Stimulated activated CD4-positive, alpha-beta T cell treated with anti-CD3 and anti-CD28 coated beads, Interleukin-4, amount 100 ng/mL, for 24 hours (primary cell): ENCODE data around the gene TBC1D22A.

Experiments used
- DNase-seq: peaks from one replicate; pipeline ENCODE4 v3.0.0-alpha.2; 2020

Gene TBC1D22A

GRCh38 chr22:47199261-47199978 lies 437.0 kb downstream of the TBC1D22A start:
- peak; percentile 1 for DNase-seq

DNA sequence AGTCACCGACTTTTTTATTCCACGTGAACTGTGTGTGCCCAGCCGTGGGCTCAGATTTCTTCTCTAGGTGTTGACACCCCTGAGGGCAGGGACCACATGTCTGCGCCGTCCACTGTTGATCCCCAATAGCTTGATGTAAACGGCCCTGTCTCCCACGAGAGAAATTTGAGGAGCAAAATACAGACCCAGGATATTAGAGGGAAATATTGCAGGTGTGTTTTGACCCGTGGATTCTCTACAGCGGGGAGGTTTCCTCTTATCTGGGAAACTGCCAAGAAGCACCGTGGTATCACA lies 437.5 kb downstream of the TBC1D22A start:
- DNase-seq: peak; percentile 0

GRCh38 chr22:47200273-47201051 lies 438.0 kb downstream of the TBC1D22A start:
- peak; percentile 2 for DNase-seq

- DNase-seq: peak; percentile 2
Observed at GRCh38 chr22:47201186-47201995, 438.9 kb downstream of the TBC1D22A start.

DNA sequence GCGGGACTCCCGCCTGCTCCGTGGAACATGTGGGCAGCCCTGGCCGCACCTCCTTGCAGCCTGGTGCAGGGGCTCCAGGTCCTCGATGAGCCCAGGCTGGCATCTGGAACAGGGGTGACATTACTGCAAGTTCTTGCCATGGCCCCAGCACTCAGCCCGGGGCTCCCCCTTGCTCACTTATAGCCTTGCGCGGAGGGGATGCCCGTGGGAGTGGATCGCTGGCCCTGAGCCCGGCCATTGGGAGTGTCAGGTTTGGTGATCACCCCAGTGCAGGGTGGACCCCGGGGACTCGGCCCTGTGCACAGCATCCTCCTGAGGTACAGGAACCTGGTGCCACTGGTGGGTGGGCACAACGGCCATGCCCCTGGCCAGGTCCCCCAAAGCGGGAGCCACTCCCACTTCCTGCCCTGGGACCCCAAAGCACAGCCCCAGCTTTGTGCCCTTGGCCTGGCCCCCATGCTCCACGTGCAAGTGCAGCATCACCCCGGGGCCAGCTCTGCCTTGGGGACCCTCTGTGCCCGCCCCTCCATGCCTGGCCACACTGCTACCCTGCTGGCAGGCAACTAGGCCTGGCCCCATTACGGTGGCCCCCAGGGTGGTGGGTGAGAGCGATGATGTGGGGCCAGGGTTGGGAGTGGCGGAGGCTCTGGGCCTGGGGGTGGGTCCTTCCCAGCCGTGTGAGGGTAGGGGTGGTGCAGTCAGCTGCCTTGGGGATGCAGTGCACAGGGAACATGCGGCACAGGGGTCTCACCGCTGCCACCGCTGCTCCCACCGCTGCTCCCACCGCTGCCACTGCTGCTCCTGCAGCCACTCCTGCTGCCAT lies 439.8 kb downstream of the TBC1D22A start:
- peak; percentile 2 for DNase-seq

DNA sequence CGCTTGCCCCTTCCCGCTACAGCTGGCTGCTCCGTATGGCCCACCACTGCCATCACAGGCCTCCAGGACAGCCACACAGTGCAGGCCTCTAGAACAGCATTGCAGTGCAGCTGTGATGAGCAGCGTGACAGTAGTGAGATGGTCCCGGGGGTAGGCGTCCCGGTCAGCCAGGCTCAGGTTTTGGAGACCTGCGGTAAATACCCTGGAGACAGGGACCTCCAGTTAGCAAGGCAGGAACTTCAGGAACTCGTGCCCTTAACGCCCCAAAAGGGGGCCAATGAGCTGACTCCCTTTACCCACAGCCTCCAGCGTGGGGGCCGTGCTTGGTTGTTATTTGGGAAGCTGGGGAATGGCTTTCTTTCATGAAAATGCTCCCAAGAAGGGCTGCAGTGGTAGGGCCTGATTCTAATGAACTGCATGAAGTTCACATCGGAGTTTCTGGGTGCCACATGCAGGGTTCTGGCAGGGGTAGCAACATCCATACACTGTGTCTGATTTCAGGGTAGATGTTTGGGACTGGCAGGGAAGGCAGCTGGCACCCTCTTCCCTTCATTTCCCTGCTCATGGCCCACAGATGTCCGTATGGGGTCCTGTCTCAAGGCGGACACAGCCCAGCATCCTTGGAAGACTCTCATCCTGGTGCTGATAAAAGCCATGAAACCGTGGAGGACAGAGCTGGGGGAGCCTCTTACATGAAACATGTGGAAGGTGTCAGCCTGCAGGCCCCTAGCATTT lies 440.5 kb downstream of the TBC1D22A start:
- DNase-seq: peak; percentile 1

- peak; percentile 2 for DNase-seq
Observed at GRCh38 chr22:47203554-47203991, 441.1 kb downstream of the TBC1D22A start.

DNA sequence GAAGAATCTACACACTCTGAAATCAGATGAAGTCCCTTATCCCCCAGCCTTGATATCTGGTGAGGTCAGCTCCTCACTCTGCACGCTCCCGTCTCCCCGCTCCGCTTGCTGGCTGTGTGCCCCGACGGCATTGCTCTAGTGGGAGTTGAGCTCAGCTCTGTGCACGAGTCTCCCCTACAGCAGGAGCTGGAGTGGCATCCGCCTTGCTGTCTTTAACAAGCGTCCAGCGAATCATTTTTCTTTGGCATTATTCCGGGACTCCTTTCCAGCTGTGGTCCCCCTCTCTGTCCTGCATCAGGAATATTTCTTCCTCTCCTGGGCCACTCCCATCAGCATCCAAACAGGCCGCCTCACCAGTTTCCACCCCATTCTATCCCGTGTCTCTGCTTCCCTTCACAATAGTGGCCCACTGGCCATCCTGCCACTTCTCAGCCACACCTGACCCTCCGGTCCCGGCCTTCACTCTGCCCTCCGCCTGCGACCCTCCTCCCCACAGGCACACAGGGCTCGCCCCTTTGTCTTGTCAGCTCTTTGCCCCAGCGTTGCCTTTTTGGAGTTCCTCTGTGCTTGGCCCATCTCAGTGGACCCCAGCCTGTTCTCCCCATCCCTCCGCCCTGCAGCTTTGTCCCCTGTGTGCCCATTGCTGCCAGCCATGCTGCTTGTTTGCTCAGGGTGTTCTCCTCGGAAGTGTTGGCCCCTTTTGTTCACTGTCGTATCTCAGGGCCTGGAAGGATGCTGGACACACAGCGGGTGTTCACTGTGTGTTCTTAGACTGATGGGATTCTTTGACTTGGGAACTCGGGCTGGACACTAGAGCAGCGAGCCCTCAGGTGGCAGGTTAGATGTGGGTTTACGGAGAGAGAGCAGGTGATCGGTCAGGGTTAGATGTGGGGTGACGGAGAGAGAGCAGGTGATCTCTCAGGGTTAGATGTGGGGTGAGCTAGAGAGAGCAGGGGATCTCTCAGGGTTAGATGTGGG lies 441.8 kb downstream of the TBC1D22A start:
- DNase-seq: peak; percentile 2

DNA sequence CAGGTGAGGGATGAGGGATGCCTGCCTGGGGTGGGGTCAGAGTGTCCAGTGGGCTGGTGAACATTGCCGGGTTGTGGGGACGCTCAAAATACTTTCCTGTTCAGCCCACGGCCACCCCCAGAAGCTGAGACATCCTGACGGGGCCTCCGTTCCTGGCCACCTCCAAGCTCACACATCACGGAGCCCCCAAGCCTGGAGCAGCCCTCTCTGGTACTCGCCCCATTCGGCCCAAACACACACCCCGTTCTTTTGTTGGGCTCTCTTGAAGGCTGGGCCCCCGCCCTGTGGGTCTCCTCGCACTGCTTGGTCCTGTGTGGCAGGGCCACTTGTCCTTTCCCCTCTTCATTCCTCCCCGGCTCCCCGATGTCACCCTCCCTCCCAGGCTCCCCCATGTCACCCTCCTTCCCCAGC lies 442.6 kb downstream of the TBC1D22A start:
- DNase-seq: no peak

GRCh38 chr22:47205554-47205953 lies 443.1 kb downstream of the TBC1D22A start:
- DNase-seq: no peak

- DNase-seq: no peak
Observed at GRCh38 chr22:47206164-47206563, 443.7 kb downstream of the TBC1D22A start.

DNA sequence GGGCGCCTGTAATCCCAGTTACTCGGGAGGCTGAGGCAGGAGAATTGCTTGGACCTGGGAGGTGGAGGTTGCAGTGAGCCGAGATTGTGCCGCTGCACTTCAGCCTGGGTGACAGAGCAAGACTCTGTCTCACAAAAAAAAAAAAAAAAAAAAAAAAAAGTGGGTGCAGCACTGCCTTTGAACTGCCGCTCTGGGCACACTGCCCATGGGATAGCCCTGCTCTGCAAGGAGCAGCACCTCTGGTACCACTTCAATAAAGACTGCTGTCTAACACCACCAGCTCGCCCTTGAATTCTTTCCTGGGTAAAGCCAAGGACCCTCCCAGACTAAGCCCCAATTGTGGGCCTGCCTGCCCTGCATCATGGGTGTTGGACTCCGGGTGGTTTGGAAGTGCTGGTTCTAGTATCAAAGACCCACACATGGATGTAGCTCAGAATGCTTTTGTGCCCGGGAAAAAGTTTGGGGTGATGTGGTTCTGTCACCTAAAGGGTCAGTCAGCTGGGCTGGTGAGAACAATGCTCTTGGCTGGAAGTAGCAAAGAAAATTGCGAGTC lies 444.3 kb downstream of the TBC1D22A start:
- no peak for DNase-seq

- DNase-seq: peak; percentile 0
Observed at GRCh38 chr22:47207387-47207786, 444.9 kb downstream of the TBC1D22A start.

DNA sequence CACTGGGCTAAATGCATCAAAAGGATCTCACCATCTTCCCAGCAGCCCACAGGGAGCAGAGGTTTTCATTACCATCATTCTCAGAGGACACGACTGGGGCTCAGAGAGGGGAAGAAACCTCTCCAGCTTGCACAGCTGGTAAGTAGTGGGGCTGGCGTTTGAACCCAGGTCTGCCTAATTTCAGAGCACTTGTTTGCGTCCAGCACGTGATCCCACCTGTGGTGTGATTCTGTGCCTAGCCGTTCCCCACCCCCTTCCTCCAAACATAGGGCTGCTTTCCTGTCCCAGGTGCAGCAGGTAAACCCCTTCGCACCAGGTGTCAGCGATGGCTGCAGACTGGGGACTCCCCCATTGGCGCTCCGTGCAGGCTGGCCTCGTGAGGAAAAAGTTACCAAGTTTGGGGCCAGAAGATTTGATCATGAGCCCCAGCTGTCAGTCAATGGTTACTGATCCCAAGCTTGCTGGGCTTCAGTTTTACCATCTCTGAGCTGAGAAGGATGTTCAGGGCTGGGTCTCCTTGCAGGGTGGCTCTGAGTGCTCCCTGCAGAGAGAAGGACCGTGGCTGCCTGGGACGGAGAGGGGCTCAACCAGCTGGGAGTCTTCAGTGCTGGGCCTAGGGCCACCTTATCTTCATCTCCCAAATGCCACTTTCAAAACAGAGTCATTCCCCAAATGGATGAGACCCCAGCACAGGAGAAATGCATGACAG lies 445.6 kb downstream of the TBC1D22A start:
- DNase-seq: no peak

DNA sequence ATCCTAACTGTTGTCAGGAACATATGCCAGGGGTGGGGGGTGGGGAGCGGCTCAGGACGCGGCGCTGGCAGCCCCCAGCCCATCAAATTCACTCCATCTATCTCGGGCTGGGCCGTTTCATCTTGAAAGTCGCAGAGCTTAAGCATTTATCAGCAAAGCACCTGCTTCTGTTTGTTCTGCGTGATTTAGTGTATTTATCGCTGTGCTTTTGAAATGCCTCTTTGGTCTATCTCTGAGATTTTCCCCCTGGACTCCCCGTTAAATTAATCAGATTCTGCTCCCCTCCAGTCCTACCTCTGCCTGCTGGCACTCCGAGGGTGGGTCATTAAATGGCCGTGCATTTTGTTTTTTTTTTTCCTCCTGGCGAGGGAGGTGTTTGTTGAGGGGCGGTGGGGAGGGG lies 446.2 kb downstream of the TBC1D22A start:
- no peak for DNase-seq

- no peak for DNase-seq
Observed at GRCh38 chr22:47209040-47209514, 446.6 kb downstream of the TBC1D22A start.

DNA sequence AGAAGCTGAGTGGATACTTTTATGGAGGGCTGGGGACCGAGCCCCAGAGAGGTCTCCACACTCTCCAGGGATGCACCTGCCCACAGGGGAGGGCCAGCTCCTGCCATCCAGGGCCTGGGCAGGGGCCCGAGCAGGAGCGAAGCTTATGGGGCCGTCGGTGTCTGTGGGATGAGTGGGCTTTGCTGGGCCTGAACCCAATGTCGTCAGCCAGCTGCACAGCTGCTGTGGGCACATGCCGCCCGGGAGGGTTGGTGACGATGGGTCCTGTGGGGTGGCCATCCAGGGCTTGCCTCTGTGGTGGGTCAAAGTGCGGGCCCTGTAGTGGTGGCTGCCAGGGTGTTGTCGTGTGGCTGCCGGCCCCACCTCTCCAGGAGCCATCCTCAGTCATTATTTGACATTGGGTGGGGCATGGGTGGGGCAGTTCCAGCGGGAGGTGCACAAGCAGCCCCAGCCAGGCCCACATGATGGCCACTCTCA lies 447.1 kb downstream of the TBC1D22A start:
- no peak for DNase-seq

GRCh38 chr22:47210112-47210657 lies 447.7 kb downstream of the TBC1D22A start:
- no peak for DNase-seq

DNA sequence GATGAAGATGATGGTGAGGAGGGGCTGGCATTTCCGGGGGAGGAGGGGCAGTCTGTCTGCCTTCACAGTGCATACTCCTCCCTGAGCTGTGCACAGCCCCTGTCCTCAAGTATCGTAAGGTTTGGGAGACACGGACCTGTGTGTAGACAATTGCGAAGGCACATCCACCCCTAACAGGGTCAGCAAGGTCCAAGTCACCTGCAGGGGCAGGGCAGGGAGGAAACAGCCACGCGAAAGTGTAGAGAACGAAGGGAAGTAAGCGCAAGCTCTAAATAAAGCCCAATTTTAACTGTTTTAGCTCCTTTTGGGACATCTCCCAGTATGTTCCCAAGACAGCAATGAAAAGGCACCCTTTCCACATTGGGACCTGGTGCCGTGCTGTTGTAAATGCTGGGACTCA lies 448.2 kb downstream of the TBC1D22A start:
- no peak for DNase-seq
